SU-DHL-6 (cell line): ENCODE data around the gene NSD1.

Experiments used
- H2AFZ ChIP-seq: fragments of 200-600 bp; sonication (generic); 2 replicates; pipeline ENCODE4 v1.6.1; 2014; ENCODE audit warnings: low read depth, mild to moderate bottlenecking, moderate library complexity, mixed read lengths, antibody characterized with exemption, low read length; ENCODE audit not compliant: severe bottlenecking
- H3F3A ChIP-seq: fragments of 200-600 bp; shearing (Covaris generic); 2 replicates; pipeline ENCODE4 v1.6.0; 2016; ENCODE audit warnings: antibody characterized with exemption, mild to moderate bottlenecking; ENCODE audit not compliant: insufficient read depth
- H3K27ac ChIP-seq: fragments of 200-600 bp; sonication (generic); 2 replicates; pipeline ENCODE4 v1.5.1; 2016; ENCODE audit warnings: low read depth, mild to moderate bottlenecking, low read length, moderate library complexity, mixed read lengths
- H3K27me3 ChIP-seq: fragments of 200-600 bp; sonication (generic), shearing (Covaris generic); 2 replicates; pipeline ENCODE4 v1.6.0; 2014; ENCODE audit warnings: mild to moderate bottlenecking, low read length
- H3K36me3 ChIP-seq: fragments of 200-600 bp; sonication (generic); 2 replicates; pipeline ENCODE4 v1.6.1; 2014; ENCODE audit warnings: mild to moderate bottlenecking, low read length, mixed read lengths
- H3K4me2 ChIP-seq: fragments of 300-600, 200-600 bp; shearing (Covaris generic), sonication (generic); 2 replicates; pipeline ENCODE4 v1.6.0; 2014; ENCODE audit warnings: low read length, low read depth, mild to moderate bottlenecking; ENCODE audit not compliant: poor library complexity, severe bottlenecking
- H3K4me3 ChIP-seq: fragments of 200-600 bp; sonication (generic); 2 replicates; pipeline ENCODE4 v1.5.1; 2014; ENCODE audit warnings: antibody characterized with exemption, low read length, mild to moderate bottlenecking, mixed read lengths; ENCODE audit not compliant: insufficient read depth, poor library complexity, severe bottlenecking
- H3K79me2 ChIP-seq: fragments of 200-600 bp; sonication (generic); 2 replicates; pipeline ENCODE4 v1.6.1; 2014; ENCODE audit warnings: mild to moderate bottlenecking, low read length, moderate library complexity; ENCODE audit not compliant: insufficient read depth
- H3K9ac ChIP-seq: fragments of 200-600 bp; sonication (generic); 2 replicates; pipeline ENCODE4 v1.7.0; 2014; ENCODE audit warnings: mild to moderate bottlenecking, low read length
- H3K9me2 ChIP-seq: fragments of 200-600 bp; sonication (generic); replicated peaks from 2 replicates; pipeline ENCODE4 v1.6.1; 2014; ENCODE audit warnings: low read length; ENCODE audit not compliant: insufficient read depth
- H3K9me3 ChIP-seq: fragments of 200-600 bp; sonication (generic); 2 replicates; pipeline ENCODE4 v1.6.1; 2014; ENCODE audit warnings: low read length, mixed read lengths; ENCODE audit not compliant: insufficient read depth
- H4K20me1 ChIP-seq: fragments of 200-600 bp; sonication (generic); 2 replicates; pipeline ENCODE4 v1.6.1; 2014; ENCODE audit warnings: low read depth, mild to moderate bottlenecking, antibody characterized with exemption, low read length, moderate library complexity, mixed read lengths
- CTCF ChIP-seq: fragments of 200-600 bp; sonication (generic); IDR thresholded peaks from one replicate; pipeline ENCODE4 v1.5.1; 2017; ENCODE audit warnings: antibody characterized with exemption, mild to moderate bottlenecking, low read length, moderate library complexity; ENCODE audit not compliant: insufficient read depth, poor library complexity, severe bottlenecking
- EZH2phosphoT487 ChIP-seq: fragments of 200-600 bp; sonication (generic), shearing (Covaris generic); conservative IDR thresholded peaks from 2 replicates; pipeline ENCODE4 v1.6.1; 2018; ENCODE audit warnings: mild to moderate bottlenecking, antibody characterized with exemption, low read length, moderate library complexity, mixed read lengths

Gene NSD1

GRCh38 chr5:177294632-177295031 lies 161.1 kb downstream of the NSD1 start:
- Histone ChIP-seq H3K9me2 (no peaks in the 10 kb centered on the region), H4K20me1 (no peaks in the 10 kb centered on the region), H3K27ac (no peak overlapping the region), H3F3A (peaks cover 28% of the 10 kb centered on the region), H3K4me2 (no peak overlapping the region), H3K79me2 (no peaks in the 10 kb centered on the region), H3K4me3 (no peak overlapping the region), H3K9ac (no peak overlapping the region), H3K27me3 (no peaks in the 10 kb centered on the region), H3K36me3 (peaks cover 21% of the 10 kb centered on the region; the same call in 1 of the 2 replicates), H3K9me3 (no peaks in the 10 kb centered on the region), H2AFZ (no peak overlapping the region)
- TF ChIP-seq CTCF (no peak), EZH2phosphoT487 (no peak)

GRCh38 chr5:177295924-177296323 lies 162.4 kb downstream of the NSD1 start:
- no peaks in the 10 kb centered on the region for H3K27me3 ChIP-seq
- H3K27ac ChIP-seq: no peak overlapping the region
- no peaks in the 10 kb centered on the region for H3K9me2 ChIP-seq
- no peaks in the 10 kb centered on the region for H3K79me2 ChIP-seq
- H3K9me3 ChIP-seq: no peaks in the 10 kb centered on the region
- H3F3A ChIP-seq: peaks cover 38% of the 10 kb centered on the region
- H3K36me3 ChIP-seq: peaks cover 21% of the 10 kb centered on the region; the same call in 1 of the 2 replicates
- TF ChIP-seq EZH2phosphoT487 (no peak), CTCF (no peak)
- no peak overlapping the region for H3K4me3 ChIP-seq
- H2AFZ ChIP-seq: no peak overlapping the region
- H3K4me2 ChIP-seq: no peak overlapping the region
- no peaks in the 10 kb centered on the region for H4K20me1 ChIP-seq
- H3K9ac ChIP-seq: no peak overlapping the region

GRCh38 chr5:177296581-177296980 lies 163.0 kb downstream of the NSD1 start:
- H3K27me3 ChIP-seq: no peaks in the 10 kb centered on the region
- no peaks in the 10 kb centered on the region for H3K79me2 ChIP-seq
- H3K27ac ChIP-seq: no peak overlapping the region
- H3K36me3 ChIP-seq: peaks cover 20% of the 10 kb centered on the region; the same call in 1 of the 2 replicates
- no peak overlapping the region for H3K9ac ChIP-seq
- H3K9me2 ChIP-seq: no peaks in the 10 kb centered on the region
- peaks cover 44% of the 10 kb centered on the region for H3F3A ChIP-seq
- no peak overlapping the region for H3K4me3 ChIP-seq
- no peaks in the 10 kb centered on the region for H3K9me3 ChIP-seq
- no peak overlapping the region for H3K4me2 ChIP-seq
- H2AFZ ChIP-seq: no peak overlapping the region
- H4K20me1 ChIP-seq: no peaks in the 10 kb centered on the region
- TF ChIP-seq EZH2phosphoT487 (no peak), CTCF (no peak)
